Vagina (tissue), 2 donors: Measurements from ENCODE around the gene MTMR2.

Source experiments
- CTCF ChIP-seq, 3 experiments: fragments of 450-650 bp in 2 of 3; fragments of 200-600 bp in 1 of 3; sonication (generic) in 1 of 3; IDR thresholded peaks; one replicate each; pipeline ENCODE4 v1.5.1; 2017 to 2019; ENCODE audit warnings: antibody characterized with exemption in 3 of 3, mild to moderate bottlenecking in 2 of 3, moderate library complexity in 2 of 3
- POLR2A ChIP-seq, 2 donors: fragments of 450-650 bp; IDR thresholded peaks; one replicate each; pipeline ENCODE4 v1.6.1; 2017; ENCODE audit warnings: antibody characterized with exemption in 2 of 2, mild to moderate bottlenecking in 2 of 2, moderate library complexity in 2 of 2

DNA sequence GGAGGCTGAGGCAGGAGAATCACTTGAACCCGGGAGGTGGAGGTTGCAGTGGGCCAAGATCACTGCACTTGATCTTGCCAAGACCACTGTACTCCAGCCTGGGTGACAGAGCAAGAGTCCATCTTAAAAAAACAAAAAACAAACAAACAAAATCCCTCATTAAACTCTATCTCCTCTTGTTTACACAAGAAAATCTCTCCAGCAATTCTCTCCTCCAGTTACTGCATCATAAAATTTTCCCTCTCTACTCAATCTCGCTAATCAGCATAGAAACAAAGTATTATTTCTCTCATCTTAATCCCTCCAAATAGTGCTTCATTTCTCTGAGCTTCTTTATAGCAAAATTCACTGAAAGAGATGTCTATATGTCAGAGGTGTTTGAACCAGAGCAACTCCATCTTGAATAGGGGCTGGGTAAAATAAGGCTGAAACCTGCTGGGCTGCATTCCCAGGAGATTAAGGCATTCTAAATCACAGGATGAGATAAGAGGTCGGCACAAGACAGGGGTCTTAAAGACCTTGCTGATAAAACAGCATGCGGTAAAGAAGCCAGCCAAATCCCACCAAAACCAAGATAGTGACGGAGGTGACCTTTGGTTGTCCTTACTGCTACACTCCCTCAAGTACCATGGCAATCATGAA is 19.8 kb downstream of the MTMR2 start:
- TF ChIP-seq POLR2A (IDR thresholded peaks at IDR 0.05) (no peak), CTCF (IDR thresholded peaks at IDR 0.05) (no peak)
